Hematopoietic multipotent progenitor cell treated with erythropoietin and hydrocortisone succinate and interleukin-3 and kit ligand, for 15 days (in vitro differentiated cells): ENCODE measurements around the gene DNAJA3.
"Not testable (repeated sequence)": the region's sequence is repeated elsewhere in the genome, so short reads cannot be mapped to it uniquely, and the experiment has no call there.

Experiments
- DNase-seq: peaks from one replicate; pipeline ENCODE4 v3.0.0-alpha.2; 2015; ENCODE audit warnings: low spot score

The DNAJA3 gene

DNA sequence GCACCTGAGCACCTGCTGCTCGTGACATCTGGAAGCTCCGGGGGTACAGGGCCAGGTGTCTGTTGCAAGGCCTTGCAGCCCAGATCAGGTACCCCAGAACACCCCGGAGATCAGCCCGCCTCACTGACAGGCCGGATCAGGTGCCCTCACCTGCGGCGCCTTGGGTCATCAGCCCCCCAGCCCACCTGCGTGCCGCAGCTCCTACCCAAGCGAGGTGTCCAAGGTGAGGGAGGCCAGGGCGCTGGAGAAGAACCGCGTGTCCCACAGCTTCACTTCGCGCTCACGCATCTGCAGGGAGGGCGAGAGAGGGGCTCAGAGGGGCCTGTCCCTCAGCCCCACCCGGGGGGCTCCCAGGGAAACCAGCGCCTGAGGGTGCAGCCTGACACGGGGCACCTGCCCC, 37.9 kb upstream of the DNAJA3 start:
- no peak for DNase-seq

DNA sequence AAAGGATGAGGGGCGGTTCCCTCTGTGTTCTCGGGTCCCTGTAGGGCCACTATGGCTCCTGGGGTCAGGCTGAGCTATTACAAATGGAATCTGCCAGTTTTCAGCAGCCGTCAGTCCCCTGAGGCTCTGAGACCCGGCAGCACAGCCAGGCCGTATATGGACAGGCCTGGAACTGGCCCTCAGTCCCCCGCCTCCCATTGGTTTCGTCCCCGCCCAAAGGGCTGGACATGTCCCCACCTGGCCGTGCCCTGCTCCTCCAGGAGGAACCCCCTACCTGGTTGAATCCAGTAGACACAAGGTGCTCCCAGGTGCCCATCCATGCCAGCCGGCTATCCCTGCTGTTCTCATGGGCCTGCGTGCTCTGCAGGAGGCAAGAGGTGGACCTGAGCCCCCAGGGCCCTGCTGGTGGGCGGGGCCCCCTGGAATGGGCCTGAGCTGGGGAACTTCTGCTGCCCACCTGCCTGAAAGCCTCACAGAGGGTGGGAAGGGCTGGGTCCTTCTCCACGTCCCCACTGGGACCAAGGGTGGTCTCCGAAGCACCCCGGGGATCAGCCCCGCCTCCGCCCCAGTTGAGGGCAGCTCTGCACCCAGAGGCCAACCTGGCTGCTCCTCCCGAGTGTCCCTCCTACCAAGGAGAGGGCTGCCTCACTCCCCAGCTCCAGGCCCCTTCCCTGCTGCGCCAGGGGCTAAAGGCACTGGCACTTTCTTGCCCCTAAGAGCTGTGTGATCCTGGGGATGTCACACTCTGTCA, 37.2 kb upstream of the DNAJA3 start:
- no peak for DNase-seq

GRCh38 chr16:4389051-4389955, 36.4 kb upstream of the DNAJA3 start:
- DNase-seq, result no peak

DNA sequence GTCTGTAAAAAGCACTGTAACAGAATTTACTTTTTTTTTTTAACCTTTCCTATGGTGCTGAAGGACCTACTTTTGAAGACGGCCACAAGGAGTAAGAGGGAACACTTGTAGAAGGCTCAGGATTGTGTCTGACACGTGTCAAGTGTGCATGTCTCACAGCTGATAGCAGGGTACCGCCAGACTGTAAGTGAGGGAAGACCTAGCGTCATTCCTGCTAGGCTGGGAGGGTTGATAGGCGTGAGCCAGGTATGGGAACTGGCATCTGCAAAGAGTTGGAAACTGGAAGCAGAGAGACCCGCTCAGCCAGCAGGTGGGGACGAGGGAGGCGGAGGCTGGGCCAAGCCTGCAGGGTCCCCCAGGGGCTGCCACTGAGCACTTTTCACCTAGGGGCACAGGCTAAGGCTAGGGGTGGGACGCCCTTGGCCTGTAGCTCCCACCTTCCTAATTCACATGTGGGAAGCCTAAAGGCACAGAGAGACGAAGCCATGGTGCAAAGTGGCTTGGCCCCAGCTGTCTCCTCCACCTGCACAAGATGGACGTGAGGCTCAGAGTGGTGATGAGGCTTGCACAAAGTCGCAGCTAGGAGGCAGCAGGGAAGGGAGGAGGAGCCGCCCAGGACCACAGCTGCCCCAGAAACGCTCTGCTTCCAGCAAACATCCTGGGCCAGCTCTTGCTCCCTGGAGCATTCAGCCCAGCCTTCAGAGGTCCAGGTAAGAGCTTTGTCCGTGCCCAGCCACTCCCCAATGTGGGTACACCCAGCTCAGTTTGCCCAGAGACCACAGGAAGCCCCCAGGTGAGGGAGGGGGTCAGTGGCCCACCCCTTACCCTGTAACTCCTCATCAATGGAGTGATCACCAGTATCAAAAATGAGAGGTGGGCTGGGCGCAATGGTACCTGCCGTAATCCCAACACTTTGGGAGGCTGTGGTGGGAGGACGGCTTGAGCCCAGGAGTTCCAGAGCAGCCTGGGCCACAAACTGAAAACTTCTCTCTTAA, 35.1 kb upstream of the DNAJA3 start:
- DNase-seq, result no peak

GRCh38 chr16:4391631-4392381, 33.9 kb upstream of the DNAJA3 start:
- no peak for DNase-seq

- no peak for DNase-seq
These were observed 33.1 kb upstream of the DNAJA3 start for GRCh38 chr16:4392382-4393239.

DNA sequence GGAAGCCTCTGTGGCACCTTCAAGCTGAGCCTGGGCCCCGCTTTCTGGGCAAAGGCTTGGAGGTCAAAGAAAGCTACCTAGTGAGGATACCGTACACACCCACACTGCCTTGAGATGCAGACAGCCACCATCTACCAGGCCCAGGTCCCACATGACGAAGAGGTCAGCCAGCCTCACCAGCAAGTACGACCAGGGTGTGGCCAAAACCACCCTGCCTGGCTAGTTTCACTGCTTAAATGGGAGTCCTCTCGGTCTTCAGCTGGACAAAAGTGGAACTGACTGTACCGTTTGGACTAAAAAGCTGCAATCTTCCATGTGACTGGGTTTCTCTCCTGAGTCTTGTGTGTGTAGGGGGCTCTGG, 32.4 kb upstream of the DNAJA3 start:
- DNase-seq, result no peak

DNA sequence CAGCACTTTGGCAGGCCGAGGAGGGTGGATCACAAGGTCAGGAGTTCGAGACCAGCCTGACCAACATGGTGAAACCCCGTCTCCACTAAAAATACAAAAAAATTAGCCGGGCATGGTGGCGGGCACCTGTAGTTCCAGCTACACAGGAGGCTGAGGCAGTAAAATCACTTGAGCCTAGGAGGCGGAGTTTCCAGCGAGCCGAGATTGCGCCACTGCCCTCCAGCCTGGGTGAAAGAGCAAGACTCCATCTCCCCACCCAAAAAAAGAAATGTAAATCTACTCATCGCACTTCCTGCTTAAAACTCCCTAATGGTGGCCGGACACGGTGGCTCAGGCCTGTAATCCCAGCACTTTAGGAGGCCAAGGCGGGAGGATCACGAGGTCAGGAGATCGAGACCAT, 31.8 kb upstream of the DNAJA3 start:
- not testable (repeated sequence) for DNase-seq

DNA sequence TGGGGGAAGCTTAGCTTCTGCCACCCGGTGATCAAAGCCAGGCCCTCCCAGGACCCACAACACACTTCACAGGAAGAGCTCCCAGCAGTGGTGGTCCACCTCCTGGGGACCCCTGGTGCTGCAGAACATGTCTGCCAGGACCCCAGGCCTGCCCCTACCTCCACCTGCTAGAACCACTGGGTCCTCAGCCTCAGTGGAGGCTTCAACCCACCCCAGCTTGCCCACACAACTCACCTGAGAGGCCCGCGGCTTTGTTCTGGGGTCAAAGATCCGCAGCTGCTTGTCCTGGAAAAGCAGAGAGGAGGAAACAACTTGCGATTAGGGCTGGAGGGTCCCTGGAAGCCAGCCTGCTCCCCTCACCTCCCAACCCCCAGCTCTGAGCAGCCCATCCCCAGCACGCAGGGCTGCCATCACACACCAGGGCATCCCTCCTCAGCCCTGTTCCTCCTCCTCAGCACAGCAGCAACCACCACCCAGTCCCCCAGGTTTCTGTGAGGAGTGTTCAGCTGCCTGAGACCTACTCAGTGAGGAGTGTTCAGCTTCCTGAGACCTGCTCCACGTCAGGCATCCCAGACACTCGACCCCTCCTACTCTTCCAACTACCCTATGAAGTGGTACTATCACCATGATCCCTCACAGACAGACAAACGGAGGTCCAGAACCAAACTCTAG, 30.5 kb upstream of the DNAJA3 start:
- no peak for DNase-seq

GRCh38 chr16:4399001-4399730, 26.5 kb upstream of the DNAJA3 start:
- no peak for DNase-seq

DNA sequence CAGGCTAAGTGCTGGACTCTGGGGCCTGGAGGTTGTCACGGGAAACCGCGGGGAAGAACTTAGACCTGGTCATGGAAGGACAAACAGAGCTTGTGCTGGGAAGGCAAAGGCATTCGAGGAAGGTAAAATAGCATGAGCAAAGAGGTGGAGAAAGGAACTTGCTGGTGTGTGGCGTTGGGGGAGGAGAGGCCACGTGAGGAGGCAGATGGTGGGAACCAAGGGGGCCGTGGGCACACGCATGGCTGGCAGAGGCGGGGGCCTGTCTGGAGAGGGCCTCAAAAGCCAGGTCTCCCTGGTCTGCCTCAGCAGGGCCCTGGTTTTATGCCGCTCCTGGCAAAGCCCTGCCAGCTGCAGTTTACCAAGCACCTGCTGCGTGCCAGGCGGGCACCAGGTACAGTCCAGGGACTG, 24.6 kb upstream of the DNAJA3 start:
- DNase-seq, result no peak

- DNase-seq, result no peak
These were observed 24.2 kb upstream of the DNAJA3 start for GRCh38 chr16:4401510-4401909.

GRCh38 chr16:4402439-4403132, 23.1 kb upstream of the DNAJA3 start:
- peak; percentile 77 for DNase-seq

GRCh38 chr16:4403133-4403949, 22.3 kb upstream of the DNAJA3 start:
- DNase-seq, result no peak

- DNase-seq, result peak; percentile 27
These were observed 21.3 kb upstream of the DNAJA3 start for GRCh38 chr16:4404247-4404966.

DNA sequence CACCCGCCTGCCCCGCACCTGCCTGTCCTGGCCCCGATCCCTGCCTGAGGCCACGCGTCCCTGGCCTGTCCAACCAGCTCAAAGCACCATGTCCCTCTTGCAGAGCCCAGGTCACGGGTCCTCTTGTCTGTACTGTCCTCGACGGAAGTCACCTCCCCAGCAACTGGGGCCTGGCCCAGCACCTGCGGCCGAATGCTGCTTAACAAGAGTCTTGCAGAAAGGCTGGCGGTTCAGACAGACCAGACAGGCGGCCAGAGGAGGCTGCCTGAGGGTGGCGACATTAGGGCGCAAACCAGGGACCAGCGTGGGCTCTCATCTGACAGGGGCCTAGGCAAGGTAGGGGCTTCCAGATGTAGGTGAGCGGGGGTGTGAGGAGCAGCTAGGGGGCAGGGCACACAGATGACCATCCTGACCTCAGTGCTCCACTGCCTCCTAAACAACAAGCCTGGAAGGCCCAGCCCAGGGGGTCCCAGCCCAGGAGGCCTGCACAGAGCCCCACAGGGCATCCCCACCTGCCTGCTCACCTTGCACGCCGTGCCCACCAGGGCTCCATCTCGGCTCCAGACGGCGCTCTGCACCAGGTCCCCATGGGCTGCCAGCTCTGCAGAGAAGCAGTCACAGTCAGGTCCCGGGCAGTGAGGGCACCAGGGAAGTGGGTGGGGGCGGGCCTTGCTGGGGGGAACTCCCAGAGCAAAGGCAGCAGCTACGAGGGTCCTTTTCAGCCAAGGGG, 20.5 kb upstream of the DNAJA3 start:
- no peak for DNase-seq
